ENCODE data around the gene TLR8. TPM values are rescaled to one million over a fixed set of nuclear protein-coding genes. Genes with fewer than 3 reads are reported as not detected.
A peak's percentile ranks its signal among the peaks of the same experiment; 100 is the strongest.

TLR8 gene
- total RNA-seq, 4 donors from 2014 or later: 0.08 to 0.84 (median 0.52) TPM

DNA sequence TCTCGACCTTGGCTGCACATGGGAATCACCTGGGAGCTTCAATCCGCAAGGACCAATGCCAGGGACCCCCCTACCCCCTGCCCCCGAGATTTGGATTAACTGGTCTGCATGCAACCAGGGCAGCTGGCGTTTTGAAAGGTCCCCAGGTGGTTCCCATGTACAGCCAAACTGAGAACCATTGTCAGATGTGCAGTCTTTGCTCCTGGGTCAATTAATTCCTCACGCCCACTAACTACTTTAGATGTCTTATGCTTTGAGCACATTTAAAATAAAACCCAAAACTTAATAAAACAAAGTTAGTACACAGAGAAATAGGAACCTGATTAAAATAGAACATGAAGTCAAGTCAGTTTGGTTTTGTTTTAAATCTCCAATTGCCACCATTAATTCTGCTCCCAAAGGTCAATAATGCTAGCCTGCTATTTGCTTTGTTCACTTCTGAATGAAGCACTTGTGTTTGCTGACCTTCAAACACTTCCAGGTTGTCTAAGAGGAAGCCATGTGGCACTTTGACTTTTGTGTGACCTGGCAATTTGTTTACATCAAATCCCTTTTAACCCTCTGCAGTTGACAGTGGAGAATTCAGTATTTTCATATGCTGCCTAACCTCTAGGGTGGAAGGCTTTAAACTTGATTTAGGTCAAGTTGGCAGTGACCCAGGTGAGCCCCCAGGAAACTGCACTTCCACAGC, 41.3 kb downstream of the TLR8 start:
- peak in 1 of 2 donors; percentile 59 for DNase-seq (ENCODE audit: low spot score in 2 of 2)
- H3K4me3 ChIP-seq (ENCODE audit: low read depth, poor library complexity, severe bottlenecking): no peak overlapping the region
- intact Hi-C loops (cut with DNase I; ENCODE audit: low total_unique reads): loop anchor here (10.0 kb wide), 1 partner anchor 537 kb away; no protein-coding TSS in a partner anchor
- no peak for TF ChIP-seq CTCF (IDR thresholded peaks at IDR 0.05)
- TF ChIP-seq POLR2A (IDR thresholded peaks at IDR 0.05): no peak
- WGBS, 2 donors: 64 to 75% methylated on average over 5 of the region's 5 CpGs

- WGBS, 2 donors: 90 to 93% methylated on average over 2 of the region's 2 CpGs
These were observed 42.1 kb downstream of the TLR8 start for GRCh38 chrX:12948495-12948894.

DNA sequence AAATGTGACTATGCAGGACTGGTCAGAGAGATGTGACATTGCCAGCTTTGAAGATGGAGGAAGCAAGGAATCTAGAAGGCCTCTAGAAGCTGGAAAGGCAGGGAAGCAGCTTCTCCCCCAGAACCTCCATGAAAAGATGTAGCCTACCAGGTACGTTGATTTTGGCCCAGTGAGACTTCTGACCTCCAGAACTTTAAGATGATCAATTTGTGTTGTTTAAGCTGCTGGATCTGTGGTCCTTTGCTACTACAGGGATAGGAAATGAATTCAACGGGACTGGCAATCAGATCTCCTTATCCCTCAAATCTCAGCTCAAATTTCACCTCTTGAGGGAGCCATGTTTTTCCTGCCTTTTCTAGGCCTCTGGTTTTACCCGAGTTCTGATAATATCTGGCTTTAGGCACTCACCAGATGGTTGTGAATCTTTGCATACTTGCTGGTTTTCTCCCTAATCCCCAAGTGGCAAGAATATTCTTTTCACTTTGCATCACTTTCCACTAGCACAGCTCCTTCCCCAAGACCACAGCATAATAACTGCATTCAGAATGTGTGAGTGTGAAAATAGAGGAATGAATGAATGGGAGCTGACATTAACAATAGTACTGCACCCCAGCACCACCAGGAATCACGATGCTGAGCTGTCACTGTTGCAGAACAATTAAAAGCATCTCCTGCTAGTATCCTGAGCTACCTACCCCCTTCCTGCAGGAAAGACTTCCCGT, 42.9 kb downstream of the TLR8 start:
- peak in 1 of 2 donors; percentile 18 for DNase-seq (ENCODE audit: low spot score in 2 of 2)
- WGBS, 2 donors: 47 to 54% methylated on average over 5 of the region's 5 CpGs
- no peak for TF ChIP-seq CTCF (IDR thresholded peaks at IDR 0.05)
- no peak for TF ChIP-seq POLR2A (IDR thresholded peaks at IDR 0.05)
- no peak overlapping the region for H3K4me3 ChIP-seq (ENCODE audit: low read depth, poor library complexity, severe bottlenecking)
- intact Hi-C loops (cut with DNase I; ENCODE audit: low total_unique reads): loop anchor here (10.0 kb wide), 1 partner anchor 535 kb away; no protein-coding TSS in a partner anchor

More at GRCh38 chrX:12948495-12948894, 42.1 kb downstream of the TLR8 start:
- no peak overlapping the region for H3K4me3 ChIP-seq (ENCODE audit: low read depth, poor library complexity, severe bottlenecking)
- intact Hi-C loops (cut with DNase I; ENCODE audit: low total_unique reads): loop anchor here (10.0 kb wide), 1 partner anchor 536 kb away; no protein-coding TSS in a partner anchor
- no peak for TF ChIP-seq CTCF (IDR thresholded peaks at IDR 0.05)
- TF ChIP-seq POLR2A (IDR thresholded peaks at IDR 0.05): no peak
- DNase-seq (ENCODE audit: low spot score in 2 of 2): peak in 1 of 2 donors; percentile 36

- intact Hi-C loops (cut with DNase I; ENCODE audit: low total_unique reads): loop anchor here (10.0 kb wide), 1 partner anchor 535 kb away; no protein-coding TSS in a partner anchor
- 51 to 54% methylated on average over 11 of the region's 11 CpGs for WGBS, 2 donors
- TF ChIP-seq POLR2A (IDR thresholded peaks at IDR 0.05): no peak
- no peak for TF ChIP-seq CTCF (IDR thresholded peaks at IDR 0.05)
- peak; percentile 86 to 95 for DNase-seq (ENCODE audit: low spot score in 2 of 2)
- no peak overlapping the region for H3K4me3 ChIP-seq (ENCODE audit: low read depth, poor library complexity, severe bottlenecking)
These were observed 43.7 kb downstream of the TLR8 start for GRCh38 chrX:12949927-12950656.

DNA sequence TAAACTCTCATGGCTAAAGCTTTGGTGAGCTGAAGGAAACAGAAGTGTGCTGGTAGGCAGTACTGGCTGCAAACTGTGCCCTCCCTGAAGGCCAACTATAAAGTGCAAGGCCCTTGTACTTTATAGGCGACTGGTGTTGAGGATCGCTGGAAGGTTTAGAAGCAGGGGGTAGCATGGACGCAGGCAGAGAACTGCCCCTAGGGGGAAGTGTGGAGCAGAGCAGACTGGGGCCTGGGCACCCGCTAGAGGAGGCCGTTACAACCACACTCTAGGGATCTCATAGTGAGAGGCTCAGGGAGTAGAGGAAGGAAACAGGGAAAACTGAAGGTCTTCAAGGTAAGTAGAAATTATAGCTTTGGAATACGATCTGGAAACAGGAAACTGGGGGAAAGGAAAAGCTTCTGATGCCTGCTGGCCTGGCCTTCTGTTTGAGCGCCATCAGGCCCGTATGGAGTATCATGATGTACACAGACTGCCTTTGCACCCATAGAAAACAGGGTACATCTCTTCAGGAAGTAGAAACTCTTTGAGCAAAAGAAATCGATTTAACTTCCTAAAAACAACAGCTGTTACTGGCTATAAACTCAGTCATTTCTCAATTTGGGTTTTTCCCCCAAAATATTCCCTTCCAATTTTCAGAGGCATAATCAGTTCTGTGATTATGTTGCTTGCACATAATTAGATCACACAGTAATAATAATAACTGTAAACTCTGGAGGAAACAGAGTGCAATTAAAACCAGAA, 44.6 kb downstream of the TLR8 start:
- no peak overlapping the region for H3K4me3 ChIP-seq (ENCODE audit: low read depth, poor library complexity, severe bottlenecking)
- no peak for TF ChIP-seq POLR2A (IDR thresholded peaks at IDR 0.05)
- TF ChIP-seq CTCF (IDR thresholded peaks at IDR 0.05): no peak
- peak in 1 of 2 donors; percentile 79 for DNase-seq (ENCODE audit: low spot score in 2 of 2)
- intact Hi-C loops (cut with DNase I; ENCODE audit: low total_unique reads): no loop called here
- 58 to 62% methylated on average over 9 of the region's 9 CpGs for WGBS, 2 donors

Measured in lower leg skin (tissue), 4 donors.